DOHH2 (cell line): ENCODE data around the gene TMEM132E.

Experiments used
- H3F3A ChIP-seq: fragments of 200-600 bp; sonication (generic), shearing (Covaris generic); 2 replicates; pipeline ENCODE4 v1.6.0; 2016; ENCODE audit warnings: antibody characterized with exemption, mild to moderate bottlenecking; ENCODE audit not compliant: control insufficient read depth, insufficient read depth
- H3K27ac ChIP-seq: fragments of 200-600 bp; sonication (generic); 2 replicates; pipeline ENCODE4 v1.5.1; 2014; ENCODE audit warnings: low read depth, mild to moderate bottlenecking, low read length, moderate library complexity
- H3K27me3 ChIP-seq: fragments of 200-600 bp; sonication (generic); 2 replicates; pipeline ENCODE4 v1.6.1; 2014; ENCODE audit warnings: mild to moderate bottlenecking, low read length, mixed read lengths; ENCODE audit not compliant: control insufficient read depth
- H3K36me3 ChIP-seq: fragments of 200-600 bp; sonication (generic); 2 replicates; pipeline ENCODE4 v1.6.1; 2014; ENCODE audit warnings: mild to moderate bottlenecking, low read length, moderate library complexity, mixed read lengths; ENCODE audit not compliant: control insufficient read depth
- H3K4me1 ChIP-seq: fragments of 200-600 bp; sonication (generic); 2 replicates; pipeline ENCODE4 v1.6.1; 2014; ENCODE audit warnings: mild to moderate bottlenecking, low read length, mixed read lengths; ENCODE audit not compliant: control insufficient read depth
- H3K4me2 ChIP-seq: fragments of 200-600 bp; sonication (generic); 2 replicates; pipeline ENCODE4 v1.6.0; 2014; ENCODE audit warnings: mild to moderate bottlenecking, low read length, moderate library complexity
- H3K4me3 ChIP-seq: fragments of 200-600 bp; sonication (generic); 2 replicates; pipeline ENCODE4 v1.5.1; 2014; ENCODE audit warnings: mild to moderate bottlenecking, low read length, mixed read lengths
- H3K79me2 ChIP-seq: fragments of 200-600 bp; sonication (generic); 2 replicates; pipeline ENCODE4 v1.6.1; 2014; ENCODE audit warnings: mild to moderate bottlenecking, low read length, mixed read lengths; ENCODE audit not compliant: control insufficient read depth
- H3K9me2 ChIP-seq: fragments of 200-600 bp; sonication (generic); replicated peaks from 2 replicates; pipeline ENCODE4 v1.6.1; 2014; ENCODE audit warnings: mild to moderate bottlenecking, low read length, mixed read lengths; ENCODE audit not compliant: control insufficient read depth
- H3K9me3 ChIP-seq: fragments of 200-600 bp; sonication (generic); 2 replicates; pipeline ENCODE4 v1.6.1; 2014; ENCODE audit warnings: antibody characterized with exemption, low read length, mixed read lengths; ENCODE audit not compliant: control insufficient read depth, insufficient read depth
- H4K20me1 ChIP-seq: fragments of 200-600 bp; sonication (generic); 2 replicates; pipeline ENCODE4 v1.6.0; 2014; ENCODE audit warnings: low read depth, mild to moderate bottlenecking, antibody characterized with exemption, low read length, moderate library complexity; ENCODE audit not compliant: control insufficient read depth, insufficient read depth
- CTCF ChIP-seq: fragments of 200-600 bp; sonication (generic); IDR thresholded peaks from one replicate; pipeline ENCODE4 v1.5.1; 2014; ENCODE audit warnings: antibody characterized with exemption, mild to moderate bottlenecking, low read depth, low read length; ENCODE audit not compliant: poor library complexity, severe bottlenecking
- EZH2phosphoT487 ChIP-seq: fragments of 200-600 bp; sonication (generic); IDR thresholded peaks from 2 replicates; pipeline ENCODE4 v1.6.1; 2017; ENCODE audit warnings: borderline replicate concordance, mild to moderate bottlenecking, antibody characterized with exemption, low read length, moderate library complexity, mixed read lengths

TMEM132E gene

GRCh38 chr17:34568953-34569352 is 10.4 kb upstream of the TMEM132E start:
- H3K36me3 ChIP-seq, result no peaks in the 10 kb centered on the region
- no peaks in the 10 kb centered on the region for H3F3A ChIP-seq
- H3K79me2 ChIP-seq, result no peaks in the 10 kb centered on the region
- no peaks in the 10 kb centered on the region for H3K9me2 ChIP-seq
- H3K4me3 ChIP-seq, result no peak overlapping the region
- H3K9me3 ChIP-seq, result no peaks in the 10 kb centered on the region
- no peak overlapping the region for H3K27ac ChIP-seq
- H3K4me1 ChIP-seq, result no peaks in the 10 kb centered on the region
- peaks cover 7% of the 10 kb centered on the region; the same call in 1 of the 2 replicates for H3K27me3 ChIP-seq
- no peaks in the 10 kb centered on the region for H4K20me1 ChIP-seq
- no peak overlapping the region for H3K4me2 ChIP-seq
- no peak for TF ChIP-seq CTCF
- TF ChIP-seq EZH2phosphoT487, result no peak

- peaks cover 3% of the 10 kb centered on the region; the same call in 1 of the 2 replicates for H3K27me3 ChIP-seq
These were observed 9.8 kb upstream of the TMEM132E start for GRCh38 chr17:34569591-34569990.

GRCh38 chr17:34570506-34570905 is 8.9 kb upstream of the TMEM132E start:
- H3K9me3 ChIP-seq, result no peaks in the 10 kb centered on the region
- H3K36me3 ChIP-seq, result no peaks in the 10 kb centered on the region
- no peaks in the 10 kb centered on the region for H3K27me3 ChIP-seq
- H3K4me2 ChIP-seq, result no peak overlapping the region
- H3K4me3 ChIP-seq, result no peak overlapping the region
- no peak for TF ChIP-seq EZH2phosphoT487
- TF ChIP-seq CTCF, result no peak
- H3F3A ChIP-seq, result no peaks in the 10 kb centered on the region
- H3K4me1 ChIP-seq, result no peaks in the 10 kb centered on the region
- H3K27ac ChIP-seq, result no peak overlapping the region
- no peaks in the 10 kb centered on the region for H3K9me2 ChIP-seq
- no peaks in the 10 kb centered on the region for H4K20me1 ChIP-seq
- no peaks in the 10 kb centered on the region for H3K79me2 ChIP-seq

More at GRCh38 chr17:34569591-34569990, 9.8 kb upstream of the TMEM132E start:
- H3F3A ChIP-seq, result no peaks in the 10 kb centered on the region
- no peaks in the 10 kb centered on the region for H4K20me1 ChIP-seq
- H3K4me2 ChIP-seq, result no peak overlapping the region
- H3K36me3 ChIP-seq, result no peaks in the 10 kb centered on the region
- H3K9me2 ChIP-seq, result no peaks in the 10 kb centered on the region
- H3K4me3 ChIP-seq, result no peak overlapping the region
- H3K79me2 ChIP-seq, result no peaks in the 10 kb centered on the region
- H3K4me1 ChIP-seq, result no peaks in the 10 kb centered on the region
- TF ChIP-seq EZH2phosphoT487, result no peak
- TF ChIP-seq CTCF, result no peak
- no peak overlapping the region for H3K27ac ChIP-seq
- H3K9me3 ChIP-seq, result no peaks in the 10 kb centered on the region
